ENCODE measurements around the gene WNK2.

The WNK2 gene

DNA sequence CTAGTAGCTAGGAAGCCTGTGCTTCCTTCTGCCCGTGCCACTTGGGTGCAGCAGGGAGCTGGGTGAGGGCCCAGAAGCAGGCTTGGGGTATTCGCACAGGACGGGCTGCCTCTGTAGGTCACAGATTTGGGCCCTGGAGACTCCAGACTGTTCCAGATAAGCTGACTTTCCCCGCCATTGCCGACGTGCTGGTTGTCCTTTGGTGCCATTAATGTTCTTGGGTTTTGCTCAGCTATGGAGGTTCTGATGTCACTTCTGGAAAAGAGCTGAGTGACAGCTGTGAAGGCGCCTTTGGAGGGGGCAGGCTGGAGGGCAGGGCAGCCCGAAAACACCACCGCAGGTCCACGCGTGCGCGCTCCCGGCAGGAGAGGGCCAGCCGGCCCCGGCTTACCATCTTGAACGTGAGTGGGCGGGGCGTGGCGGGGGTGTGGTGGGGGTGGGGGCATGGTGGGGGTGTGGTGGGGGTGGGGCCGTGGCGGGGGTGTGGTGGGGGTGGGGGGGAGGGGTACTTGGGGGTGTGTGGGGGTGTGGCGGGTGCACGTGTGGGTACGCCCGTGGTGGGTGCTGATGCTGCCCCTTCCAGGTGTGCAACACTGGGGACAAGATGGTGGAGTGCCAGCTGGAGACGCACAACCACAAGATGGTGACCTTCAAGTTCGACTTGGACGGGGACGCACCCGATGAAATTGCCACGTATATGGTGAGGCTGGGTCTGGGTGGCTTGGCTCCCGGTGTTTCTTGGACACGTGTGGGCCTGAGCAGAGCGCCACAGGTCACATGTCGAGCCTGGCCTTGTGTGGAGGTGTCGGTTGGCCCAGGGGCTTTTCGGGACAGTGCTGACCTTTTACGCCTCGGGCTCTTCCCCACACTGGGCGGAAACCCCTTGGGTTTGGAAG, 79.6 kb downstream of the WNK2 start:
- TF ChIP-seq, protein P1, sequence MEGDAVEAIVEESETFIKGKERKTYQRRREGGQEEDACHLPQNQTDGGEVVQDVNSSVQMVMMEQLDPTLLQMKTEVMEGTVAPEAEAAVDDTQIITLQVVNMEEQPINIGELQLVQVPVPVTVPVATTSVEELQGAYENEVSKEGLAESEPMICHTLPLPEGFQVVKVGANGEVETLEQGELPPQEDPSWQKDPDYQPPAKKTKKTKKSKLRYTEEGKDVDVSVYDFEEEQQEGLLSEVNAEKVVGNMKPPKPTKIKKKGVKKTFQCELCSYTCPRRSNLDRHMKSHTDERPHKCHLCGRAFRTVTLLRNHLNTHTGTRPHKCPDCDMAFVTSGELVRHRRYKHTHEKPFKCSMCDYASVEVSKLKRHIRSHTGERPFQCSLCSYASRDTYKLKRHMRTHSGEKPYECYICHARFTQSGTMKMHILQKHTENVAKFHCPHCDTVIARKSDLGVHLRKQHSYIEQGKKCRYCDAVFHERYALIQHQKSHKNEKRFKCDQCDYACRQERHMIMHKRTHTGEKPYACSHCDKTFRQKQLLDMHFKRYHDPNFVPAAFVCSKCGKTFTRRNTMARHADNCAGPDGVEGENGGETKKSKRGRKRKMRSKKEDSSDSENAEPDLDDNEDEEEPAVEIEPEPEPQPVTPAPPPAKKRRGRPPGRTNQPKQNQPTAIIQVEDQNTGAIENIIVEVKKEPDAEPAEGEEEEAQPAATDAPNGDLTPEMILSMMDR (IDR thresholded peaks at IDR 0.05; ENCODE audit: control insufficient read depth, insufficient read depth, low read depth, low read length, missing control alignments): no peak
- H3K4me3 ChIP-seq (ENCODE audit: control insufficient read depth, low read depth, low read length): no peak overlapping the region
- DNase-seq (ENCODE audit: low read depth): no peak

DNA sequence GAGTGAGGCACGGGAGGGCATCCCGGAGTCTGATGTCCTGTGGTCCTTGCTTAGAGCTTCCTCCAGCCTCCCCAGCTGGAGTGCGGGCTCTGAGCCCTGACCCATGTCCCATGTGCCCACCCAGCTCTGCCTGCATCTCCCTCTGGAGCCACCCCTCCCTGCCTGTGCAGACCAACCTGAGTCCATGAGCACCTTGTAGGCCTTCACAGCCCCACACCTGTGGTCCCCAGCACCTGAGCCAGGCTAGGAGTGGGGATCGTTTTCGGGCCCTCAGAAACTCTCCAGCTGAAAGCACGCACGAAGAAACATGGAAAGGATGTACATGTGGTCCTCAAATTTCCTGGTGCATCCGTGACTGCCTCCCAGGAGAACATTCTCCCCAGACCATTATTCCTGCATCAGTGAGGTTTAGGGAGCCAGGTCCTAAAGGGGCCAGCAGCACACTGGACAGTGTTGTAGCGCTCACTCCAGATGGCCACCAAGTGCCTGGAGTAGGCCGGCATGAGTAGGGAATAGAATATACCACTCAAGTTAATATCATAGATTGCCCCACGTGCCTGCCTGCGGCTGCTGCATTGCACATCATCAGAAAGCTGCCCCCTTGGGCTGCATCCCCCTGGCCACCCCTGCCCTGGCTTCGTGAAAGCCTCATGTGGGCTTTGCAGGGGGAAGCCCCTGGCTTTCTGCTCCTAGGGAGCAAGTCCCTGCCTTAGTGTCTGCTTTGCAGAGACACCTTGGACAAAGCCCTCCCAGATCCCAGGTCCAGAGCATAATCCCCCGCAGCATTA, 80.6 kb downstream of the WNK2 start:
- DNase-seq (ENCODE audit: low read depth): no peak
- TF ChIP-seq, protein P1 (IDR thresholded peaks at IDR 0.05; ENCODE audit: control insufficient read depth, insufficient read depth, low read depth, low read length, missing control alignments): no peak
- H3K4me3 ChIP-seq (ENCODE audit: control insufficient read depth, low read depth, low read length): no peak overlapping the region

DNA sequence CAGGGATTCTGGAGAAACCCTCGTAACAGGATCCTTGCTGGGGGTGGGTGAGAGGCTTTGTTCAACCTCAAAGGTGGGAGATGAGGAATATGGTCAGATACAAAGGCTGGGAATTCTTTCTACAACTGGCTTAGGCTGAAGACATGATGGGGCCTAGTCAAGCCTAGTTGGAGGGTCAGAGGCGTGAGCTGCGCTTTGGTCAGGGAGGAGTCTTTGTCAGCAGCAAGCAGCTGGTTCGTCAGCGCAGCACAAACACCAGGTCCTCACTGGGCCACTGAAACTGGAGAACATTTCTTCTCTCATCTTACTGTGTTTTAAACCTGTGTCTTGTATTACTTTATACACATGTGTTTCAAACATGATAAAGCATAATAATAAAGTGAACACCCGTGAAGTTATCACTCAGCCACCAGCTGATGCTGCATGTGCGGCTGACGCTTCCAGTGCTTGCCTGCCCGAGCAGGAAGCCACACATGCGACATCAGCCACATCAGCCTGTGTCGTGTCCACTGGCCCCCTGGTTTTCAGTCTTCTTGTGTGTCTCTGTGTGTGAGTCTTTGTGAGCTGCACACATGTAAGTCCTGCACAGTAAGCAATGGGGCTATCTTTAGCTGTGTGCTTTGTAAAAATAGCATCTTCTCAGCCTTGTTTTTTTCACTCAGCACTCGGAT, 81.5 kb downstream of the WNK2 start:
- H3K4me3 ChIP-seq (ENCODE audit: control insufficient read depth, low read depth, low read length): no peak overlapping the region
- TF ChIP-seq, protein P1 (IDR thresholded peaks at IDR 0.05; ENCODE audit: control insufficient read depth, insufficient read depth, low read depth, low read length, missing control alignments): no peak
- DNase-seq (ENCODE audit: low read depth): no peak

DNA sequence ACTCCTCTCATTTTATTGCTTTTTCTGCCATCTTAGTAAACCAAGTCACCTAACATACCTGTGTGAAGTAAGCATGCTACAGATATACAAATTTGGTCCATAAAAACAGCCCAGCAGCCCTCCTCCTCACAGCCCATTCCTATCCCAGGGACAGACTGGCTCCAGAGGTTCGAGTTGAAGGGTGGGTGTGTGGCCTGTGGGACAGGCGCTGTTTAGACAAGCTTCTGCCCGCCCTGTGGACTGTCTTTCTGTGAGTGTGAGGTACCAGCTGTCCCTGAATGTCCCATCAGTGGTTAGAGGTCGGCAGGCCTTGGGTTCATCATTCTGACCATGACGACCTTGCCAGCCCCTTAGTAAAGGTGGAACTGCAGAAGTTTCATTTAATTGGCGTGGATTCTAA, 82.0 kb downstream of the WNK2 start:
- no peak overlapping the region for H3K4me3 ChIP-seq (ENCODE audit: control insufficient read depth, low read depth, low read length)
- DNase-seq (ENCODE audit: low read depth): no peak
- TF ChIP-seq, protein P1 (IDR thresholded peaks at IDR 0.05; ENCODE audit: control insufficient read depth, insufficient read depth, low read depth, low read length, missing control alignments): no peak

DNA sequence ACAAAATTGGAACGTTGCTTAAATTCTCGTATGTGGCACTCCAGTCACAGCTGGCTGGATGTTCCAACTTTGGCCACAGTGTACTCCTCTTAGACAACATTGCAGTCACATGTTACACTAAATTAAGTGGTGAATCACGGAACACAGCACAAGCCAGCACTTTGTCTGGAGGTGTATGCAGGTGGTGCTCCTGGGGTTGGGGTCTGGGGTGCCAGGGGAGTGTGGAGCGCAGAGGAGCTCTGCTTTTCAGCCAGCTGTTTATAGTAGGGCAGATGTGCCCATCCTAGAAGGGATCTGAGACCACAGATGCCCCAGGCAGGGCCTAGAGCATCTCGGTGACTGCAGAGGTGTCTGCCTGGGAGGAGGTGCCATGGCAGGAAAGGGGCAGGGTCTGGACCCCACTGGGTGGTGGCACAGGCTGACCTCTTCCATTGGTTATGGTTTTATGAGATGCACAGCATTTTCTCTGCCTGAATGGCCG, 82.6 kb downstream of the WNK2 start:
- DNase-seq (ENCODE audit: low read depth): no peak
- TF ChIP-seq, protein P1 (IDR thresholded peaks at IDR 0.05; ENCODE audit: control insufficient read depth, insufficient read depth, low read depth, low read length, missing control alignments): no peak
- no peak overlapping the region for H3K4me3 ChIP-seq (ENCODE audit: control insufficient read depth, low read depth, low read length)

DNA sequence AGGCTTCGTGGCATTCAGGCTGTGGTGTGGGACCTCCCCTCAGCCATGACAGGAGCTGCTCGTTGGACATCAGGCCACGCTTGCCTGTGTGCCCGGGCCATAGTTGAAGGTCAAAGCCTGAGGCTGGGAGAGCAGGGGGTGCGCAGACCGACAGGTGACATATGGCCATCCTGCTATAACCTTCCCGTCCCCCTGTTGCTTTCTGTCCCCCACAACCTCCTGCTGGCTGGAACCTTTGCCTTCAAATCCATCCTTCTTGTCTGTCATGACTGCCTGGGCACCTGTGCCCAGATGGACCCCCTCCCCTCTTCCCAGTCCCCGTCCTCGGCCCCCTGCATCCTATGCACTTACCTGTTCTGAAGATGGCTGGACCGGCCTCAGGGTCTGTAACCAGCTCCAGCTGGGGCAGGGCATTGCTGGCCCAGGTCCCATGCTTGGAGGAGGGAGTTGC, 83.2 kb downstream of the WNK2 start:
- TF ChIP-seq, protein P1 (IDR thresholded peaks at IDR 0.05; ENCODE audit: control insufficient read depth, insufficient read depth, low read depth, low read length, missing control alignments): no peak
- H3K4me3 ChIP-seq (ENCODE audit: control insufficient read depth, low read depth, low read length): no peak overlapping the region
- no peak for DNase-seq (ENCODE audit: low read depth)

Measured in AG09309 (cell line).